HG03025 (cell line): Measurements from ENCODE around the gene ELMO1.

Experiments used
- ATAC-seq: cut with Tn5 transposase; IDR thresholded peaks from one replicate; pipeline ENCODE4 v1.9.1; 2021; ENCODE audit warnings: mild to moderate bottlenecking, moderate library complexity; ENCODE audit not compliant: unreplicated experiment, low FRiP score

ELMO1 gene

GRCh38 chr7:36838616-36839225, 609.9 kb downstream of the ELMO1 start:
- no peak for ATAC-seq

- no peak for ATAC-seq
Observed at GRCh38 chr7:36831049-36831448, 617.6 kb downstream of the ELMO1 start.

GRCh38 chr7:36827726-36828703, 620.6 kb downstream of the ELMO1 start:
- no peak for ATAC-seq

DNA sequence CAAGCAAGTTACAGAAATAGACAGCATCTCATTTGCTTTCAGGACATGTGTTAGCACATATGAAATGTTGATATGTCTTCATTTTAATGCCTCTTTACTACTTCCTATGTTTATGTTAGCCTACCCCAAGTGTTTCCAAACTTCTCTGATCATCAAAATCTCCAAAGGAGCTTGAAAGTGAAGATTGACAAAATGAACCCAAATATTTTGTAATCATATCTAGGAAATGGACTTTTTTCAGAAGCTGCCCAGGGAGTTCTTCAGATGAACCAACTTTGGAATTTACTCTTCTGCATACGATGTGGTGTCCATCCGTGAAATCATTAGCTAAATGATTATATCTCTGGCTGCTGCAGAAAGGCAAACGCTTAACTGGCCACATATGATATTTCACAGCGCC, 623.2 kb downstream of the ELMO1 start:
- no peak for ATAC-seq

GRCh38 chr7:36823353-36823752, 625.3 kb downstream of the ELMO1 start:
- no peak for ATAC-seq

GRCh38 chr7:36821617-36822016, 627.0 kb downstream of the ELMO1 start:
- ATAC-seq: no peak

GRCh38 chr7:36820527-36821170, 628.0 kb downstream of the ELMO1 start:
- no peak for ATAC-seq

DNA sequence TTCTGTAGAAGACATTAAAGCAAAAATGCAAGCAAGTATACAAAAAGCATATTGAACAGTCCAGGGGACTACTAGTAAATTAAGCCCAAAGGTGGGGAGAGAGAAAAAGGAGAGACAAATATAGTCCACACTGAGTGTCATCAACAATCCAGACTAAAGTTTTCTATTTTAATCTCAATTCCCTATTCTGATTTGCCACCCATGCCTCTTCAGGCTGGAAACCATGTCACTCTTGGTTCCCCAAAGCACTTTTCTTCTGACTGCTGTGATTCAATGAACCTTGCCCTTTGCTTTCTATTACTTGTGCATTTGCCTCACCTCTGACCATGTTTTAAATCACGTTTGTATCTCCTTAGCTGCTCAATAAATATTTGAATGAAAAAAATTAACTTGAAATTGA, 629.0 kb downstream of the ELMO1 start:
- ATAC-seq: no peak

DNA sequence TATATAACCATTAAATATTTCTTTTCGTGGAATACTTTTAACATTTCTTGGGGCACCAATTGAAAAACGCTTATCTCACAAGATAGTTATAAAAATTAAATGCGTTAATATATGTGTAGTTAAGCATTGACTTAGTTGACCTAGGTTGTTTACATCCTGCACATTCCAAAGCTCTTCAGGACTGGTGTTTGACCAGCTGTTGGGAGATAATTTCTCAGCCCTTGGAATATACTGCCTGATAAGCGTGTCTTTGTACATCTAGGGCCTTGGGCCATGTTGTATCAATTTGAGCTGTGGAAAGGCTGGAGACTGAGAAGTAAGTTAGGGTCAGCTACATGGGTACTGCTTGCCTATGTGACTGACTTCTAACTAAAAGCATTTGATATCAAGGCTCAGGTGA, 634.4 kb downstream of the ELMO1 start:
- ATAC-seq: no peak

GRCh38 chr7:36811807-36812206, 636.9 kb downstream of the ELMO1 start:
- no peak for ATAC-seq

- no peak for ATAC-seq
Observed at GRCh38 chr7:36810489-36810888, 638.2 kb downstream of the ELMO1 start.

DNA sequence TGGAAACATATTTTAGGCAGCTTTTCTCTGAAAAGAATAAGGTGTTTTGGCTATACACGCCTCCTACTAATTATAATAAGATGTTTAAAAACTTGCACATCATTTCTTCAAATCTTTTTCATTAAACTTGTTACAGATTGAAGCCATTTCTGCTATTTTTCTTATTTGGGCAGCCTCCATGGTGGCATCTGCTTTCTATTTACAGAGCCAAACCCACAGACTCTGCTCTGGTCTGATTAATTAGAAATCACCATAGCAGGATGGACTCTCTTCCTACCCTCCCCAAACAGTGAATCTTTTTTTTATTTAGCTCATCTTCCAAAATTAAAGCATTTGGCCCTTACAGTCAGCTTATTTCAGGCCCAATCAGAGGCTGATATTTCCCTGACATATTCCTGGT, 638.6 kb downstream of the ELMO1 start:
- no peak for ATAC-seq

DNA sequence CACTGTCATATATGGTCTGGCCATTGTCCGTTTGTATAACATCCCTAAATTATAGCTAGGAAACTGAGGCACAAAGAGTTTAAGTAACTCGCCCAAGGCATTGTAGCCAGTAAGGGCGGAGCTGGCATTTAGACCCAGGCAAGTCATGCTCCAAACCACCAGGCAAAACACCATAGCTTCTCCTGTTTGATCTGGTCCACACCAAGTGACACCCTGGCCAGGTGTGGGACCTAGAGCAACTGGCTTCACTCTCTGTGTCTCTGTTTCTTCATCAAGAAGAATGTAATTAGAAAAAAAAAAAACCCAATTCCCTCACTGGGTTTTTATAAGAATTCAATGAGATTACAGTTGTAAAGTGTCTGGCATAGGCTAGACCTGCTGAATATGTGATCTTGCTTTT, 639.2 kb downstream of the ELMO1 start:
- ATAC-seq: no peak

DNA sequence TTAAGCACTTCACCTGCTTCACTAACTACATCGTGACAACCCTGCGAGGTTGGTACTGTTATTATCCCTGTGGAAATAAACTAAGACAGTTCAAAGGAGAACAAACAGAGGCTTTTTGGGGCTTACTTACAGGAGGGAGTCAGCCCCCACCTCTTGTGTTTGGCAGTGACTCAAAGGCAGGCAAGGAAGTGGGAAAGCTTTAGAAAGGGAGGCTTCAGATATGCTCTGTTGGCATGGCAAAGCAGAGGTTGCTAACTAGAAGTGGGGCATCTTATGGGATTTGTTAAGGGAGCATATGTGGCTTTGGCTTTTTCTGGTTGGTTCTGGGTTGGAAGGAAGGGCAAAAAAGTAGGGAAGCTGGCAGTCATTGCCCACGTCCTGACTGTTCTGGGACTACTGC, 639.6 kb downstream of the ELMO1 start:
- no peak for ATAC-seq

DNA sequence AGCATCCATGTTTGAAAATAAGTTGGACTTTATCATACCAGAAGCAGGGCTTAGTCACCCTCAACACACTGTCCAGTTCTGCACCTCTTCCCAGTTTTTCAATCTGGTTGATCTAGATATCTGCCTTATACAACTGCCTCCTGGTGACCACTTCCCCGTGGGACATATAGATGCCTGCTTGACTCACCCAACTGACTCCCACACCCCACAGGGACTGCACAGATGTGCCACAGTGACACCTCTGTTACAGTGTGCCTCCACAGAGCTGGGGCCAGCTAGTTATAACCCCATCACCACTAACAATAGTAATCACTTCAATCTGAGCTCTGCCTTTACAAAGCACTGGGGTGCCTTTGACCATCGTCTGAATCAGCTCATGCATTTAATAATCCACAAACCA, 641.8 kb downstream of the ELMO1 start:
- ATAC-seq: no peak
